SK-N-MC (cell line): Measurements from ENCODE around the gene UPK1A.

Experiments
- EZH2 ChIP-seq: fragments of 200-600 bp; sonication (generic); IDR thresholded peaks from one replicate; pipeline ENCODE4 v1.6.1; 2017; ENCODE audit warnings: antibody characterized with exemption
- POLR2AphosphoS5 ChIP-seq: IDR thresholded peaks from 2 replicates; pipeline ENCODE4 v1.6.1; 2012; ENCODE audit warnings: mild to moderate bottlenecking, low read depth, low read length, borderline replicate concordance

DNA sequence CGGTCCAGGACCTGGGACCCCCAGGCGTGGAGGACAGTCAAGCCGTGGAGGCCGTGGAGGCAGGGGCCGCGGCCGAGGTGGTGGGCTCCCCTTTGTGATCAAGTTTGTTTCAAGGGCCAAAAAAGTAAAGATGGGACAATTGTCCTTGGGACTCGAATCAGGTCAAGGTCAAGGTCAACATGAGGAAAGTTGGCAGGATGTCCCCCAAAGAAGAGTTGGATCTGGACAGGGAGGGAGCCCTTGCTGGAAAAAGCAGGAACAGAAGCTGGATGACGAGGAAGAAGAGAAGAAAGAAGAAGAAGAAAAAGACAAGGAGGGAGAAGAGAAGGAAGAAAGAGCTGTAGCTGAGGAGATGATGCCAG lies 53.8 kb downstream of the UPK1A start:
- no peak for TF ChIP-seq POLR2AphosphoS5
- no peak for TF ChIP-seq EZH2
